ENCODE results near the gene CCR5AS.

GRCh38 chr3:46354984-46355383, 51.9 kb downstream of the CCR5AS start:
- no peak for TF ChIP-seq CTCF (IDR thresholded peaks at IDR 0.05; ENCODE audit: control extremely low read depth in 1 of 3, insufficient read depth in 1 of 3, low read depth in 1 of 3, low read length in 3 of 3)
- no peak for TF ChIP-seq TEAD4 (IDR thresholded peaks at IDR 0.05; ENCODE audit: low read depth, low read length)
- no peak for TF ChIP-seq BRCA1 (IDR thresholded peaks at IDR 0.05; ENCODE audit: low read depth, low read length)
- TF ChIP-seq POLR2A (IDR thresholded peaks at IDR 0.05; ENCODE audit: control extremely low read depth in 1 of 2, low read depth in 2 of 2, low read length in 2 of 2): no peak
- TF ChIP-seq EZH2 (IDR thresholded peaks at IDR 0.05; ENCODE audit: low read depth, low read length, severe bottlenecking): no peak
- no peak for TF ChIP-seq EGR1 (IDR thresholded peaks at IDR 0.05; ENCODE audit: borderline replicate concordance, low read depth, low read length)
- TF ChIP-seq SIN3A (conservative IDR thresholded peaks at IDR 0.05 in 1 of 2, IDR thresholded peaks at IDR 0.05 in 1 of 2; ENCODE audit: low read depth in 1 of 2, low read length in 2 of 2): no peak
- no peak for TF ChIP-seq SP2 (IDR thresholded peaks at IDR 0.05; ENCODE audit: low read length)
